ENCODE results near the gene COL6A5. TPM values are rescaled to one million over a fixed set of nuclear protein-coding genes. Genes with fewer than 3 reads are reported as not detected.

Gene COL6A5
- polyA plus RNA-seq, 1 of the 3 experiments (the other 2 are of a cell fraction): not detected

DNA sequence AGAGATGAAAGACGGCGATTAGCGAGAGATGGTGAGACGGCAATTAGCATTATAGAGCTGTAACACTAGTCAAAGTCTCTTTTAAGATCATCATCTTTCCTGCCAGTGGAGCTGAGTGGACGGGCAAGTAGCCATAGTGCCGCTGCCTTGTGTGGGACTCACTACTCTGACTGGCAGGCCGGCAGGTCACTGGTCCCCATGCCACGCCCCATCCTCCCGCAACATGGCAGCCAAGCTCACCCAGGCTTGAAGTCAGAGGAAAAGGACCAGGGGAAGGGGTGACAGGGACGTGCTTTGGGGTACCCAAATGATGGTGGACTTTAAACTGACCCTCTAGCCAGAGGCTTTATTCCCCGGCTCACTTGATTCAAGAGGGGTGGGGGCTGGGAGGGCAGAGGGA, 44.6 kb upstream of the COL6A5 start:
- no peak for DNase-seq
- Histone ChIP-seq H3K27ac (ENCODE audit: low read depth in 2 of 2, low read length in 1 of 2) (no peak overlapping the region), H3K9ac (no peak overlapping the region), H3K79me2 (ENCODE audit: insufficient read depth) (no peaks in the 10 kb centered on the region), H3K36me3 (replicated peaks in 1 of 2; ENCODE audit: control insufficient read depth in 1 of 2, insufficient read depth in 2 of 2, low read length in 1 of 2) (no peaks in the 10 kb centered on the region), H3K4me2 (no peak overlapping the region), H2AFZ (ENCODE audit: low read depth) (no peak overlapping the region), H3K9me3 (no peaks in the 10 kb centered on the region), H3K4me1 (ENCODE audit: control insufficient read depth in 1 of 2, insufficient read depth in 2 of 2, low read depth in 1 of 2, low read length in 1 of 2) (no peaks in the 10 kb centered on the region), H3K4me3 (ENCODE audit: low read depth in 2 of 2, low read length in 1 of 2) (no peak overlapping the region), H4K20me1 (ENCODE audit: insufficient read depth) (no peaks in the 10 kb centered on the region), H3F3A (replicated peaks; ENCODE audit: insufficient read depth) (no peaks in the 10 kb centered on the region), H3K27me3 (ENCODE audit: insufficient read depth) (no peaks in the 10 kb centered on the region), H3K9me2 (no peaks in the 10 kb centered on the region)
- POLR2A ChIA-PET: no interaction called here
- 58% methylated on average over 8 of the region's 11 CpGs for WGBS (ENCODE audit: low lambda C conversion rate)
- no peak for TF ChIP-seq JUND (IDR thresholded peaks at IDR 0.05)
- TF ChIP-seq GATA2 (CRISPR knock-in tag; IDR thresholded peaks at IDR 0.05): no peak
- no peak for TF ChIP-seq RCOR1 (IDR thresholded peaks at IDR 0.05; ENCODE audit: low read length)
- TF ChIP-seq TAF1 (IDR thresholded peaks at IDR 0.05; ENCODE audit: borderline replicate concordance, low read depth, low read length): no peak
- no peak for TF ChIP-seq NFIC (IDR thresholded peaks at IDR 0.05; ENCODE audit: borderline replicate concordance)
- TF ChIP-seq SIN3A (IDR thresholded peaks at IDR 0.05; ENCODE audit: borderline replicate concordance, low read depth, low read length): no peak
- TF ChIP-seq TEAD4 (IDR thresholded peaks at IDR 0.05; ENCODE audit: borderline replicate concordance, insufficient read depth): no peak
- no peak for TF ChIP-seq RAD21 (IDR thresholded peaks at IDR 0.05; ENCODE audit: low read length)
- TF ChIP-seq, protein P1, sequence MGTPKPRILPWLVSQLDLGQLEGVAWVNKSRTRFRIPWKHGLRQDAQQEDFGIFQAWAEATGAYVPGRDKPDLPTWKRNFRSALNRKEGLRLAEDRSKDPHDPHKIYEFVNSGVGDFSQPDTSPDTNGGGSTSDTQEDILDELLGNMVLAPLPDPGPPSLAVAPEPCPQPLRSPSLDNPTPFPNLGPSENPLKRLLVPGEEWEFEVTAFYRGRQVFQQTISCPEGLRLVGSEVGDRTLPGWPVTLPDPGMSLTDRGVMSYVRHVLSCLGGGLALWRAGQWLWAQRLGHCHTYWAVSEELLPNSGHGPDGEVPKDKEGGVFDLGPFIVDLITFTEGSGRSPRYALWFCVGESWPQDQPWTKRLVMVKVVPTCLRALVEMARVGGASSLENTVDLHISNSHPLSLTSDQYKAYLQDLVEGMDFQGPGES (IDR thresholded peaks at IDR 0.05; ENCODE audit: low read depth, low read length): no peak
- TF ChIP-seq MXI1 (IDR thresholded peaks at IDR 0.05; ENCODE audit: low read depth, low read length): no peak
- CTCF ChIA-PET: no interaction called here

DNA sequence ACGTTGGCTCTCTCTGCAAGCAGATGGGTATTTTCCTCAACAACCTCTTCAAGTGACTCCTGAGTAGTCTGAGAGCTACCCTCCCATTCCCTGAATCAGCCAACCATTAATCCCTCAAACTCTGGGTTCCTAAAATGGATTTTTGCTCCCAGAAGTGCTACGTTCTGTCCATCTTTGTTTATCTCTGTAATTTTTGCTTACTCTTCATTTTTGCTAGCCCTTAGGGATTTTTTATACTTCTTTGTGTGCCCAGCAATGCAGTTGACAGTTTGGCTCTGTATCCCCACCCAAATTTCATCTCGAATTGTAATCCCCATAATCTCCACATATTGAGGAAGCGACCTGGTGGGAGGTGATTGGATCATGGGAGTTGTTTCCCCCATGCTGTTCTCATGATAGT, 35.4 kb upstream of the COL6A5 start:
- Histone ChIP-seq H3K9ac (no peak overlapping the region), H3K9me3 (no peaks in the 10 kb centered on the region), H3K4me1 (ENCODE audit: control insufficient read depth in 1 of 2, insufficient read depth in 2 of 2, low read depth in 1 of 2, low read length in 1 of 2) (no peaks in the 10 kb centered on the region), H3K79me2 (ENCODE audit: insufficient read depth) (no peaks in the 10 kb centered on the region), H3F3A (replicated peaks; ENCODE audit: insufficient read depth) (no peaks in the 10 kb centered on the region), H3K4me2 (no peak overlapping the region), H3K36me3 (replicated peaks in 1 of 2; ENCODE audit: control insufficient read depth in 1 of 2, insufficient read depth in 2 of 2, low read length in 1 of 2) (no peaks in the 10 kb centered on the region), H3K27ac (ENCODE audit: low read depth in 2 of 2, low read length in 1 of 2) (no peak overlapping the region), H3K4me3 (ENCODE audit: low read depth in 2 of 2, low read length in 1 of 2) (no peak overlapping the region), H2AFZ (ENCODE audit: low read depth) (no peak overlapping the region), H3K27me3 (ENCODE audit: insufficient read depth) (no peaks in the 10 kb centered on the region), H3K9me2 (no peaks in the 10 kb centered on the region), H4K20me1 (ENCODE audit: insufficient read depth) (no peaks in the 10 kb centered on the region)
- ChIA-PET CTCF (no interaction called here), POLR2A (no interaction called here)
- 3% methylated on average over 4 of the region's 4 CpGs for WGBS (ENCODE audit: low lambda C conversion rate)
- no peak for DNase-seq
- TF ChIP-seq SIN3A (IDR thresholded peaks at IDR 0.05; ENCODE audit: borderline replicate concordance, low read depth, low read length) (no peak), YY1 (IDR thresholded peaks at IDR 0.05; ENCODE audit: low read depth) (no peak), TEAD4 (IDR thresholded peaks at IDR 0.05; ENCODE audit: borderline replicate concordance, insufficient read depth) (no peak), MXI1 (IDR thresholded peaks at IDR 0.05; ENCODE audit: low read depth, low read length) (no peak)
- TF ChIP-seq, protein P2, sequence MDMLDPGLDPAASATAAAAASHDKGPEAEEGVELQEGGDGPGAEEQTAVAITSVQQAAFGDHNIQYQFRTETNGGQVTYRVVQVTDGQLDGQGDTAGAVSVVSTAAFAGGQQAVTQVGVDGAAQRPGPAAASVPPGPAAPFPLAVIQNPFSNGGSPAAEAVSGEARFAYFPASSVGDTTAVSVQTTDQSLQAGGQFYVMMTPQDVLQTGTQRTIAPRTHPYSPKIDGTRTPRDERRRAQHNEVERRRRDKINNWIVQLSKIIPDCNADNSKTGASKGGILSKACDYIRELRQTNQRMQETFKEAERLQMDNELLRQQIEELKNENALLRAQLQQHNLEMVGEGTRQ (IDR thresholded peaks at IDR 0.05; ENCODE audit: borderline replicate concordance, low read depth, low read length): no peak

Data from SK-N-SH (cell line).